DMS53 (cell line): ENCODE results near the gene CDH6.

ENCODE experiments used
- DNase-seq: peaks from one replicate; lab custom pipeline; 2025; lab: John Stamatoyannopoulos, UW

CDH6 gene

GRCh38 chr5:31377274-31377946 is 183.9 kb downstream of the CDH6 start:
- no peak for DNase-seq

DNA sequence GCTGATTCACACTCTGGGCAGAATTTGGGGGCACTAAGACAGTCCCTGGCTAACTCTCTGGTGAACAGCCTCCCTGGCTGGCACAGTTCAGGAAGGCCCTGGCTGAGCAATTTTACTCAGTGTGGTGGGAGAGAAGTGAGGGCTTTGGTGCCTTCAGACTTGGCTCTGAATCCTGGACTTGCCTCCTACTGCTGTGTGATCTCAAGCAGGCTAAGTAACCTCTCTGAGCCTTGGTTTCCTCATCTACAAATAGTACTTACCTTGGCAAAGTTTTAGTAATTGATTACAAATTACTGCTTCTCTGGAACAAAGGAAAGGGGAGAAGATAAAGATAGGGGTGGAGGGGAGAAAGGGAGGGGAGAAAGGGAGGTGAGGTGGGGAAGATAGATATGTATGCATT is 184.7 kb downstream of the CDH6 start:
- no peak for DNase-seq
